HepG2 (cell line): ENCODE data around the gene HS3ST4. TPM values are rescaled to one million over a fixed set of nuclear protein-coding genes. Genes with fewer than 3 reads are reported as not detected.

Experiments
- ATAC-seq: fragments of 200-7000 bp; cut with Tn5 transposase; 3 replicates; pipeline ENCODE4 v1.9.1; 2020; ENCODE audit warnings: mild to moderate bottlenecking, moderate library complexity
- BruUV-seq: library from RNA; stranded (reverse); fragments of 400-500 nt; replicated peaks from 2 replicates; lab custom pipeline; 2021; lab: Mats Ljungman, UMichigan
- CTCF ChIA-PET: fragments of 300-600 bp; formaldehyde crosslinking; extraction: SDS; loops from one replicate; lab custom pipeline; 2021; ENCODE audit warnings: low total read pairs, inconsistent platforms, low intra/inter-chr PET ratio; lab: Yijun Ruan, JAX
- POLR2A ChIA-PET: fragments of 350-600 bp; sonication (Branson Sonifier 250); formaldehyde crosslinking; loops from one replicate; lab custom pipeline; 2020; ENCODE audit warnings: antibody characterized with exemption, inconsistent platforms; lab: Yijun Ruan, JAX
- DNase-seq: peaks from one replicate; pipeline ENCODE4 v3.0.0-alpha.2; 2015; ENCODE audit warnings: low spot score
- FAIRE-seq: peaks from 3 replicates; lab custom pipeline; 2011; peaks lifted over from hg19 to GRCh38; lab: Jason Lieb, UNC
- H2AFZ ChIP-seq: one replicate; pipeline ENCODE4 v1.6.1; 2011; ENCODE audit warnings: low read length, inconsistent platforms
- H3K27ac ChIP-seq: fragments of 300-600 bp; 3 replicates; pipeline ENCODE4 v1.8.0; 2011; ENCODE audit warnings: mixed run types, mild to moderate bottlenecking, mixed read lengths, low read length, inconsistent platforms; ENCODE audit not compliant: insufficient read depth; ENCODE audit errors: extremely low read length
- H3K27me3 ChIP-seq, 2 experiments: fragments of 200-600 bp in 1 of 2; 2 replicates in 1 of 2; 3 replicates in 1 of 2; pipeline versions ENCODE4 v1.6.0 to v1.8.0; 2011; ENCODE audit warnings: low read length in 2 of 2, mild to moderate bottlenecking in 2 of 2, moderate library complexity in 2 of 2, inconsistent platforms in 1 of 2; ENCODE audit not compliant: insufficient read depth in 2 of 2, control insufficient read depth in 1 of 2
- H3K36me3 ChIP-seq, 2 experiments: fragments of 200-600 bp in 1 of 2; replicated peaks in 1 of 2; 2 replicates in 1 of 2; 3 replicates in 1 of 2; pipeline versions ENCODE4 v1.5.1 to v1.8.0; 2011; ENCODE audit warnings: low read length in 2 of 2, inconsistent platforms in 1 of 2; ENCODE audit not compliant: insufficient read depth in 2 of 2, control insufficient read depth in 1 of 2
- H3K4me1 ChIP-seq: 2 replicates; pipeline ENCODE4 v1.5.1; 2012; ENCODE audit warnings: low read length, inconsistent platforms; ENCODE audit not compliant: insufficient read depth
- H3K4me2 ChIP-seq: 2 replicates; pipeline ENCODE4 v1.6.0; 2011; ENCODE audit warnings: low read depth, low read length, inconsistent platforms
- H3K4me3 ChIP-seq, 3 experiments: fragments of 200-600 bp in 1 of 3; sonication (generic), shearing (Covaris generic) in 1 of 3; replicated peaks in 1 of 3; 2 replicates each; pipeline ENCODE4 v1.5.1; 2011 to 2016; ENCODE audit warnings: low read length in 3 of 3, inconsistent platforms in 2 of 3, low read depth in 2 of 3, mild to moderate bottlenecking in 2 of 3, control low read depth in 1 of 3, mixed read lengths in 1 of 3; ENCODE audit not compliant: insufficient read depth in 1 of 3
- H3K79me2 ChIP-seq: one replicate; pipeline ENCODE4 v1.6.1; 2011; ENCODE audit warnings: low read length, inconsistent platforms; ENCODE audit not compliant: insufficient read depth
- H3K9ac ChIP-seq: 2 replicates; pipeline ENCODE4 v1.6.0; 2011; ENCODE audit warnings: mild to moderate bottlenecking, low read depth, low read length, inconsistent platforms; ENCODE audit not compliant: insufficient read depth
- H3K9me3 ChIP-seq: 2 replicates; pipeline ENCODE4 v1.5.1; 2012; ENCODE audit warnings: mild to moderate bottlenecking, low read length
- H4K20me1 ChIP-seq: 2 replicates; pipeline ENCODE4 v1.6.0; 2011; ENCODE audit warnings: inconsistent platforms, mild to moderate bottlenecking, low read length, moderate library complexity; ENCODE audit not compliant: insufficient read depth
- PAXIP1 ChIP-seq: sonication (generic); formaldehyde crosslinking; conservative IDR thresholded peaks from 2 replicates; pipeline ENCODE4 v1.4.0; 2020; ENCODE audit warnings: mild to moderate bottlenecking, missing genetic modification reagents, moderate library complexity
- ZBTB21 ChIP-seq: sonication (generic); formaldehyde crosslinking; IDR thresholded peaks from 2 replicates; pipeline ENCODE4 v1.4.0; 2020; ENCODE audit warnings: missing genetic modification reagents
- WGBS: methylation state at CpG from one replicate; pipeline ENCODE4 v1.1.6; 2017; ENCODE audit warnings: low lambda C conversion rate; 5-methylcytosine and 5-hydroxymethylcytosine counted together
- in situ Hi-C: cut with HindIII; loops from 2 replicates; pipeline ENCODE4 v1.10.0; 2017; ENCODE audit warnings: low pct_unique_long_range_greater_than_20kb; ENCODE audit not compliant: extremely low pct_ligation_motif_present
- intact Hi-C: fragments of 100-400 bp; cut with micrococcal nuclease; formaldehyde crosslinking; loops from one replicate; pipeline ENCODE4 v1.10.0; 2022; ENCODE audit not compliant: unreplicated experiment
- polyA plus RNA-seq, 8 experiments: library from polyadenylated mRNA; depleted of rRNA in 3 of 8; stranded (reverse) in 7 of 8; unstranded in 1 of 8; fragments of >200 nt; fragmentation: Illumina TruSeq in 4 of 8; extraction: Trizol in 4 of 8; gene quantifications; 2 replicates each; pipeline versions ENCODE4 v1.2.1 to v1.2.3, GENCODE V29; 2011 to 2016; ENCODE audit warnings: low read depth in 4 of 8, missing spikeins in 1 of 8, mixed read lengths in 1 of 8; ENCODE audit not compliant: insufficient read depth in 1 of 8
- total RNA-seq, 5 experiments: library from RNA; depleted of rRNA; stranded (reverse); fragments of >200 nt; fragmentation: Illumina TruSeq; extraction: Trizol; gene quantifications; 2 replicates each; pipeline ENCODE4 v1.2.3, GENCODE V29; 2016; ENCODE audit warnings: low read depth in 1 of 5

HS3ST4 gene
- total and polyA plus RNA-seq, 2 of the 13 experiments (the other 11 are each of a cell fraction or from before 2014, with no cell fraction given), result not detected

DNA sequence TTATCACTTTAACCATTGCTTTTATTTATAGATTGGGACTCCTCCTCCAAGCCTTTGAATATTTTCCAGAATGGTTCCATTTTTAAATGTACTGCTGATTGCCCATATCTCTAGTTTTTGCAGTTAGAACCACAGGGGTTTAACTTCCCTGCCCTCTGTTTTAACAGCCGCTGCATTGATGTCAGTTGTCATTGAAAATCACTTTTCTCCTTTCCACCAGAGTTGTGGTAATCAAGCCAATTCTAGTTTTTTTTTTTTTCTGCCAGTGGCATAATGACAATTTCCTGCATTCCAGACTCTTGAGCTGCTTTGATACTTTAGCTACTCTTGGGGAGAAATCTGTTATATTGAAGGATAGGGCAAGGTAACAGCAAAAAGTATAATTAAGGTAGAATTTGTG lies 91.5 kb downstream of the HS3ST4 start:
- WGBS, result 0% methylated on average over 1 of the region's 1 CpG
- CTCF ChIA-PET, result no interaction called here
- in situ Hi-C loops, result no loop called here

More for the DNA sequence above, 91.5 kb downstream of the HS3ST4 start:
- no peak for DNase-seq
- no peaks in the 10 kb centered on the region for H3K9me3 ChIP-seq
- no peaks in the 10 kb centered on the region for H3K27me3 ChIP-seq
- no peak overlapping the region for H3K27ac ChIP-seq
- no peak overlapping the region for H3K4me3 ChIP-seq
- no peak for FAIRE-seq
- TF ChIP-seq PAXIP1, result no peak
- TF ChIP-seq ZBTB21, result no peak
- TF ChIP-seq, all 625 proteins: peak for 0
- Histone ChIP-seq H4K20me1 (no peaks in the 10 kb centered on the region), H3K9ac (no peak overlapping the region), H2AFZ (no peak overlapping the region), H3K36me3 (no peaks in the 10 kb centered on the region), H3K4me2 (no peak overlapping the region), H3K79me2 (no peaks in the 10 kb centered on the region), H3K4me1 (no peaks in the 10 kb centered on the region)
- BruUV-seq, result no TSS peak
- no peak for ATAC-seq
- intact Hi-C loops, result no loop called here
- POLR2A ChIA-PET, result no interaction called here
